Measurements from ENCODE around the gene ZNF442. TPM values are rescaled to one million over a fixed set of nuclear protein-coding genes. Genes with fewer than 3 reads are reported as not detected.

Gene ZNF442
- total RNA-seq, 1 experiment from 2014 or later = 4.0 TPM

- DNase-seq = no peak
- H2BK20ac ChIP-seq (ENCODE audit: low read depth, low read length, poor library complexity, severe bottlenecking) = no peak overlapping the region
- H3K9me3 Mint-ChIP-seq = peaks cover 18 to 30% of the 10 kb centered on the region in 2 experiments; a peak in 4 of 5 replicates
- H4K5ac ChIP-seq (ENCODE audit: insufficient read length, low read depth, low read length) = no peak overlapping the region
- no peak overlapping the region for H3K27ac ChIP-seq (ENCODE audit: insufficient read length, low read depth, low read length)
- no peak overlapping the region for H2BK120ac ChIP-seq (ENCODE audit: low read depth, low read length, poor library complexity, severe bottlenecking)
- peaks cover 18 to 19% of the 10 kb centered on the region in 2 experiments for H3K4me1 Mint-ChIP-seq
- WGBS (ENCODE audit: extremely low coverage, insufficient read length, low lambda C conversion rate) = no CpG with 5 or more reads among the region's 4 CpGs
- no peak overlapping the region for H2AFZ ChIP-seq (ENCODE audit: low read length)
- no peak overlapping the region for H3K18ac ChIP-seq (ENCODE audit: insufficient read length, low read depth, low read length)
- no peak overlapping the region for H3K14ac ChIP-seq (ENCODE audit: insufficient read depth, low read length)
- H4K8ac ChIP-seq (replicated peaks; ENCODE audit: insufficient read length, low read depth, low read length) = no peak overlapping the region
- no peak overlapping the region for H3K9ac ChIP-seq (ENCODE audit: extremely low read depth, insufficient read length, low read length)
- H3K36me3 Mint-ChIP-seq (ENCODE audit: insufficient read depth in 1 of 3, low read depth in 3 of 3) = peaks cover 0 to 9% (median 5%) of the 10 kb centered on the region in 3 experiments; a peak in 3 of 7 replicates
- H2AK5ac ChIP-seq (ENCODE audit: insufficient read length, low read length) = no peak overlapping the region
- no peak overlapping the region for H3K27ac Mint-ChIP-seq
- no peak overlapping the region for H3K4ac ChIP-seq (ENCODE audit: low read depth, low read length)
- H4K20me1 ChIP-seq (ENCODE audit: control insufficient read depth, insufficient read depth, insufficient read length) = no peaks in the 10 kb centered on the region
- H3K4me3 Mint-ChIP-seq = no peak overlapping the region
- no peak overlapping the region for H4K91ac ChIP-seq (ENCODE audit: insufficient read length, low read depth, low read length)
- no peak overlapping the region for H3K4me2 ChIP-seq (ENCODE audit: insufficient read depth, insufficient read length, low read length)
- H3T11ph ChIP-seq (ENCODE audit: low read length) = no peak overlapping the region
- H3K27me3 Mint-ChIP-seq (ENCODE audit: low read depth) = peaks cover 17% of the 10 kb centered on the region
- H3K23ac ChIP-seq (ENCODE audit: insufficient read length, low read depth, low read length) = no peak overlapping the region
- H2BK12ac ChIP-seq (ENCODE audit: insufficient read length, low read depth, low read length) = no peak overlapping the region
- TF ChIP-seq CTCF (conservative IDR thresholded peaks at IDR 0.05) = no peak
- H3K4me1 ChIP-seq (ENCODE audit: insufficient read depth, low read length) = no peaks in the 10 kb centered on the region; the same call in 1 of the 2 replicates
- H3K79me2 ChIP-seq (ENCODE audit: insufficient read depth, low read length) = no peaks in the 10 kb centered on the region
- H3K79me1 ChIP-seq (ENCODE audit: insufficient read depth, low read depth, low read length, poor library complexity, severe bottlenecking) = no peaks in the 10 kb centered on the region
- H2BK5ac ChIP-seq (ENCODE audit: insufficient read length, low read length) = no peak overlapping the region
- H3K27me3 ChIP-seq (ENCODE audit: insufficient read depth, low read length) = no peaks in the 10 kb centered on the region
- peaks cover 5% of the 10 kb centered on the region for H3K23me2 ChIP-seq (ENCODE audit: insufficient read length, low read depth, low read length, poor library complexity, severe bottlenecking)
- H2BK15ac ChIP-seq (ENCODE audit: low read depth, low read length) = no peak overlapping the region
- H3K56ac ChIP-seq (ENCODE audit: insufficient read length, low read depth, low read length) = no peak overlapping the region
- H3K9me3 ChIP-seq (ENCODE audit: control insufficient read depth, low read depth, low read length) = no peaks in the 10 kb centered on the region
Measured at GRCh38 chr19:12330340-12330739, 35.1 kb downstream of the ZNF442 start.

All from H9 (cell line).